Transverse colon (tissue), 4 donors: ENCODE results near the gene HOXA4. TPM values are rescaled to one million over a fixed set of nuclear protein-coding genes. Genes with fewer than 3 reads are reported as not detected.

Source experiments
- DNase-seq: peaks from one replicate; pipeline ENCODE4 v3.0.0-alpha.2; 2019
- H3K27ac ChIP-seq, 4 donors: fragments of 200-600 bp; sonication (generic); 2 replicates each; pipeline ENCODE4 v1.5.1; 2016 to 2018; ENCODE audit warnings: inconsistent platforms in 4 of 4
- H3K27me3 ChIP-seq: fragments of 200-600 bp; sonication (generic); 2 replicates; pipeline ENCODE4 v1.5.1; 2017; ENCODE audit warnings: inconsistent platforms
- H3K36me3 ChIP-seq, 4 donors: fragments of 200-600 bp; sonication (generic); 2 replicates each; pipeline ENCODE4 v1.5.1; 2017 to 2019; ENCODE audit warnings: inconsistent platforms in 4 of 4
- H3K4me1 ChIP-seq, 4 donors: fragments of 200-600 bp; sonication (generic); 2 replicates each; pipeline ENCODE4 v1.5.1; 2017 to 2020; ENCODE audit warnings: inconsistent platforms in 4 of 4
- H3K4me3 ChIP-seq, 4 donors: fragments of 200-600 bp; sonication (generic); 1 replicate in 1 of 4; 2 replicates in 3 of 4; pipeline versions ENCODE4 v1.5.1 to v1.6.1; 2017 to 2019; ENCODE audit warnings: inconsistent platforms in 4 of 4
- H3K9me3 ChIP-seq, 2 donors: fragments of 200-600 bp; sonication (generic); 2 replicates each; pipeline ENCODE4 v1.5.1; 2017 to 2019; ENCODE audit warnings: inconsistent platforms in 2 of 2
- EP300 ChIP-seq: sonication (generic); formaldehyde crosslinking; IDR thresholded peaks from one replicate; pipeline ENCODE4 v1.6.1; 2017; ENCODE audit warnings: antibody characterized with exemption, low read depth
- POLR2A ChIP-seq: fragments of 450-650 bp; IDR thresholded peaks from one replicate; pipeline ENCODE4 v1.6.1; 2016; ENCODE audit warnings: antibody characterized with exemption, mild to moderate bottlenecking, moderate library complexity
- POLR2AphosphoS5 ChIP-seq, 3 donors: sonication (generic); formaldehyde crosslinking; IDR thresholded peaks; one replicate each; pipeline ENCODE4 v1.6.1; 2016; ENCODE audit warnings: antibody characterized with exemption in 3 of 3
- whole genome bisulfite sequencing, 2 donors: methylation state at CpG; one replicate each; pipeline ENCODE4 v1.1.5; 2018; ENCODE audit warnings: low coverage in 1 of 2; 5-methylcytosine and 5-hydroxymethylcytosine counted together
- in situ Hi-C, 4 donors: fragments of 200-750 bp; cut with MboI; loops; one replicate each; pipeline versions ENCODE4 v1.15.0 to v1.15.1; 2017; ENCODE audit warnings: low sequenced_read_pairs in 3 of 4, low pct_ligation_motif_present in 1 of 4, low pct_unique_long_range_greater_than_20kb in 1 of 4
- intact Hi-C: fragments of 100-400 bp; cut with DNase I; formaldehyde crosslinking; loops from one replicate; pipeline ENCODE4 v1.15.1; 2023; ENCODE audit warnings: low total_unique reads
- total RNA-seq, 4 donors: library from RNA; depleted of rRNA; stranded (reverse); fragments of >200 nt; gene quantifications; one replicate each; pipeline ENCODE4 v1.1.0, GENCODE V29; 2016
- TF ChIP-seq, protein P1 (sequence below), 5 experiments: fragments of 200-600 bp in 3 of 5; fragments of 450-650 bp in 2 of 5; sonication (generic) in 3 of 5; IDR thresholded peaks; 1 replicate in 2 of 5; 2 replicates in 3 of 5; pipeline ENCODE4 v1.5.1; 2016 to 2017; ENCODE audit warnings: antibody characterized with exemption in 5 of 5, inconsistent platforms in 3 of 5, mild to moderate bottlenecking in 2 of 5, moderate library complexity in 1 of 5

Gene HOXA4
- total RNA-seq, 4 donors from 2014 or later: 3.5 to 42.4 (median 10.6) TPM

DNA sequence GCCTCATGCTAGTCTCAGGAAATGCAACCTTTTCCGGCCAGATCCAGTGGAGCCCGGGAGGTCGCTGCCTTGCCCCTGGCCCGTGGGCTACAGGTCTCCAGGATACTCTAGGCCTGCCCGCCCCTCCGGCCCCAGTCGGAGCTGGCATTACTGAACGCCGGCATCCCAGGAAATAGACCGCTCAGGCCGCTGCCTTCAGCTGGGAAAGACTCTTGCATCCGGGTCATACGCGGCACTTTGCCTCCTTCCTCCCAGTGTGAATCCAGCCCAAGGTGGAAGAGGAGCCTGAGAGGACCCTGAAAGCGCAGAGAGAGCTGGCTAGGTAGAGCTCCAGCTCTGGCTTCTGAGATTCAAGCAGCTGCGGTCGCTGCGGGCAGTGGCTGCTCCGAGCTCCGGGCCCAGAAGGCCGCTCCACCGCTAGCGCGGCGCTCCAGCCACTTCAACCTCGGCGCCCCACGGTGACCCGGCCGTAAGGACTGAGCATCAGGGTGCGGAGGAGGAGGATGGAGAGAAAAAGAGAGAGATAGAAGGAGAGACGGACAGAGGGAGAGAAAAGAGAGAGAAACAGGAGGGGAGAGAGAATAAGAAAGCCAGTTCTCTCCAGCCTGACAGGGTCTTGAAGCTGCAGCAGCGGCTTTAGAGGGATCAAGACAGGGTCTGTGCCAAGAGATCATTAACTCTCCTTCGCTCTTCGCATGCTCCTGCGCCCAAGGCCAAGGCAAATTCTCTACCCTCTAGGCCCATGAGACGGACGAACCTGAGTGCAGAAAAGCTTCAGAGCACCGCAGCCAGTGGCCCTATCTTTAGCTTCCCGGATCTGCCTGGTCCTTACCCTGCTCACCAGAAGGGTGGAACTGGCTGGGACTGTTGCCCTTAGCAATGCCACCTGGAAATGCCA lies 45.3 kb upstream of the HOXA4 start:
- H3K27ac ChIP-seq: peak overlapping the region; percentile 95 to 99 (median 98)
- H3K4me3 ChIP-seq: peak overlapping the region; percentile 18 to 67 (median 60)
- in situ Hi-C loops (loop anchor here in 2 of 4 donors (25.0 kb wide), 1 partner anchor 1314 kb away; no protein-coding TSS in a partner anchor), intact Hi-C loops (no loop called here)
- WGBS, 2 donors: 12 to 31% methylated on average over 13 to 35 of the region's 40 CpGs
- peaks cover 42% of the 10 kb centered on the region for H3K27me3 ChIP-seq
- TF ChIP-seq, protein P1, sequence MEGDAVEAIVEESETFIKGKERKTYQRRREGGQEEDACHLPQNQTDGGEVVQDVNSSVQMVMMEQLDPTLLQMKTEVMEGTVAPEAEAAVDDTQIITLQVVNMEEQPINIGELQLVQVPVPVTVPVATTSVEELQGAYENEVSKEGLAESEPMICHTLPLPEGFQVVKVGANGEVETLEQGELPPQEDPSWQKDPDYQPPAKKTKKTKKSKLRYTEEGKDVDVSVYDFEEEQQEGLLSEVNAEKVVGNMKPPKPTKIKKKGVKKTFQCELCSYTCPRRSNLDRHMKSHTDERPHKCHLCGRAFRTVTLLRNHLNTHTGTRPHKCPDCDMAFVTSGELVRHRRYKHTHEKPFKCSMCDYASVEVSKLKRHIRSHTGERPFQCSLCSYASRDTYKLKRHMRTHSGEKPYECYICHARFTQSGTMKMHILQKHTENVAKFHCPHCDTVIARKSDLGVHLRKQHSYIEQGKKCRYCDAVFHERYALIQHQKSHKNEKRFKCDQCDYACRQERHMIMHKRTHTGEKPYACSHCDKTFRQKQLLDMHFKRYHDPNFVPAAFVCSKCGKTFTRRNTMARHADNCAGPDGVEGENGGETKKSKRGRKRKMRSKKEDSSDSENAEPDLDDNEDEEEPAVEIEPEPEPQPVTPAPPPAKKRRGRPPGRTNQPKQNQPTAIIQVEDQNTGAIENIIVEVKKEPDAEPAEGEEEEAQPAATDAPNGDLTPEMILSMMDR (IDR thresholded peaks at IDR 0.05): peak in 1 of 5 experiments; percentile 10
- no peak for TF ChIP-seq POLR2AphosphoS5 (IDR thresholded peaks at IDR 0.05)
- no peaks in the 10 kb centered on the region for H3K9me3 ChIP-seq
- no peaks in the 10 kb centered on the region for H3K36me3 ChIP-seq
- DNase-seq: peak; percentile 40
- peaks cover 8 to 41% (median 38%) of the 10 kb centered on the region in 4 donors for H3K4me1 ChIP-seq

DNA sequence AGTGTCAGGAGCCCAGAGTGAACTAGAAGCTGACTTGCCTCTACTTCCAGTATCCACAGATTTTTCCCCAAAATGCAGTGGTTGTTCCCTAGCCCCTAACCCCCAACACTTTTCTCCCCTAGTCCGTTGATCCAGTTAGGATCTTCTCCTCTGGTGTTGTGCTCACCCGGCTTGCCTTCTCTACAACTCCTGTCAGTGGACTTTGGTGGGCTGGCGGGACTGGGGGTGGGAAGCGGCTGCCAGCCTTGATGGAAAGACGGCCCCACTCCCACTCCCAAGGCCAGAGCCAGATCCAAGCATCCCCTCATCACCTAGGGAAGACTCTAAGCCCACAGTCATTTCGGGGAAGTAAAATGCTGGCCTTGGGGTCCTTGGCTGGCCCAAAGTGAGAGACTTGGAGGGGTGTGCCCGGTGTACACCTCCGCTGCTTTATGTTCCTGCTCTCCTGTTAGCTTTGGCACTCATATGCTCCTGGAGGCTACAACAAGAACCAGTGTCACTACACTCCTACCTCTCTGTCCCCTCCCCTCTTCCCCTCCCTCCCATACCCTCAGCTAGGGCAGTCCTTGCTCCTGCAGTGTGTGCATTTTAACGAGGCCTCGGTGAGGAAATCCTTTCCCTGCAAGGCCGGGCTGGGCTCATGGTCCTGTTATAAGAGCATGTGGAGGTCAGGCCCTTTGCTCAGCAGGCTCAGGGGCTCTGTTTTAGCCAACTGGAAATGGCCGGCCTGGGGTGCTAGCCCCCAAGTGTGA lies 44.5 kb upstream of the HOXA4 start:
- H3K36me3 ChIP-seq: no peaks in the 10 kb centered on the region
- H3K4me3 ChIP-seq: peak overlapping the region; percentile 18 to 67 (median 60)
- TF ChIP-seq POLR2AphosphoS5 (IDR thresholded peaks at IDR 0.05): peak; percentile 94 to 97 (median 95)
- TF ChIP-seq, protein P1 (IDR thresholded peaks at IDR 0.05): no peak
- no peak for TF ChIP-seq EP300
- peak; percentile 96 for TF ChIP-seq POLR2A
- H3K9me3 ChIP-seq: no peaks in the 10 kb centered on the region
- in situ Hi-C loops (loop anchor here (25.0 kb wide), 3 partner anchors 813 to 1313 kb away; no protein-coding TSS in a partner anchor), intact Hi-C loops (no loop called here)
- H3K27ac ChIP-seq: peak overlapping the region; percentile 95 to 99 (median 98)
- WGBS, 2 donors: 31 to 33% methylated on average over 2 to 12 of the region's 12 CpGs
- peaks cover 0 to 33% (median 30%) of the 10 kb centered on the region in 4 donors for H3K4me1 ChIP-seq
- DNase-seq: peak; percentile 85
- H3K27me3 ChIP-seq: peaks cover 43% of the 10 kb centered on the region

GRCh38 chr7:27173956-27174873 lies 43.7 kb upstream of the HOXA4 start, which contains the start of gene HOXA10:
TSS of gene HOXA10 (minus strand) at chr7:27174320. CDS start at chr7:27174306, 14 bp downstream.
- WGBS, 2 donors: 0 to 7% methylated on average over 1 to 34 of the region's 82 CpGs
- Histone ChIP-seq H3K36me3 (no peaks in the 10 kb centered on the region), H3K4me3 (peak within 1 kb of the TSS; percentile 58 to 67 (median 60)), H3K27me3 (peaks cover 49% of the 10 kb centered on the region), H3K27ac (peak within 1 kb of the TSS; percentile 95 to 99 (median 98)), H3K4me1 (peaks cover 0 to 33% (median 30%) of the 10 kb centered on the region in 4 donors), H3K9me3 (no peaks in the 10 kb centered on the region)
- in situ Hi-C loops (loop anchor here in 3 of 4 donors (25.0 kb wide), 3 partner anchors 812 to 1312 kb away; no protein-coding TSS in a partner anchor), intact Hi-C loops (no loop called here)
- TF ChIP-seq EP300 (no peak), POLR2A (peak; percentile 58), POLR2AphosphoS5 (IDR thresholded peaks at IDR 0.05) (peak in 1 of 3 donors; percentile 19)
- TF ChIP-seq, protein P1 (IDR thresholded peaks at IDR 0.05): peak in 1 of 5 experiments; percentile 8
- DNase-seq: peak; percentile 63
